ENCODE measurements around the gene PPP2R3C. TPM values are rescaled to one million over a fixed set of nuclear protein-coding genes. Genes with fewer than 3 reads are reported as not detected.
A peak's percentile ranks its signal among the peaks of the same experiment; 100 is the strongest.

Gene PPP2R3C
- total and polyA plus RNA-seq, 2 of the 13 experiments (the other 11 are each of a cell fraction or from before 2014, with no cell fraction given) = 63.4 to 102 TPM

- TF ChIP-seq ZNF274 (CRISPR knock-in tag; IDR thresholded peaks at IDR 0.05) = no peak
- 0 out of 2 replicates have a peak, but pooled peaks have one; percentile 64 for TF ChIP-seq ZNF276 (CRISPR knock-in tag; IDR thresholded peaks at IDR 0.05; ENCODE audit: low read depth)
- peak; percentile 45; the same call in 1 of the 2 replicates for TF ChIP-seq HDAC1 (CRISPR knock-in tag; IDR thresholded peaks at IDR 0.05)
- TF ChIP-seq ZMAT5 (CRISPR knock-in tag; IDR thresholded peaks at IDR 0.05; ENCODE audit: borderline replicate concordance, low read depth) = no peak
- TF ChIP-seq ELF3 (CRISPR knock-in tag; IDR thresholded peaks at IDR 0.05) = peak; percentile 24; the same call in 1 of the 2 replicates
- TF ChIP-seq LCORL (IDR thresholded peaks at IDR 0.05) = peak; percentile 83
- TF ChIP-seq LCORL (CRISPR knock-in tag; IDR thresholded peaks at IDR 0.05) = peak; percentile 51; the same call in 1 of the 2 replicates
- peak; percentile 63; the same call in 1 of the 2 replicates for TF ChIP-seq ZNF761 (CRISPR knock-in tag; conservative IDR thresholded peaks at IDR 0.05)
- TF ChIP-seq ZNF253 (CRISPR knock-in tag; IDR thresholded peaks at IDR 0.05; ENCODE audit: borderline replicate concordance) = no peak
- TF ChIP-seq ZNF501 (CRISPR knock-in tag; IDR thresholded peaks at IDR 0.05) = no peak
- peak; percentile 58 for TF ChIP-seq CREM (IDR thresholded peaks at IDR 0.05)
- no peak for TF ChIP-seq CREM (CRISPR knock-in tag; IDR thresholded peaks at IDR 0.05)
- peak; percentile 87 for TF ChIP-seq TBX3 (IDR thresholded peaks at IDR 0.05; ENCODE audit: borderline replicate concordance)
- no peak for TF ChIP-seq ZNF251 (CRISPR knock-in tag; IDR thresholded peaks at IDR 0.05)
- TF ChIP-seq ZNF639 (CRISPR knock-in tag; conservative IDR thresholded peaks at IDR 0.05) = no peak
- TF ChIP-seq XRCC5 (optimal IDR thresholded peaks at IDR 0.05; ENCODE audit: low read length) = peak; percentile 29
- TF ChIP-seq FOXP4 (CRISPR knock-in tag; IDR thresholded peaks at IDR 0.05) = peak; percentile 60
- no peak for TF ChIP-seq ZNF235 (CRISPR knock-in tag; IDR thresholded peaks at IDR 0.05; ENCODE audit: borderline replicate concordance)
- peak; percentile 49; the same call in 1 of the 2 replicates for TF ChIP-seq ZNF614 (CRISPR knock-in tag; IDR thresholded peaks at IDR 0.05; ENCODE audit: borderline replicate concordance)
- 0 out of 2 replicates have a peak, but pooled peaks have one; percentile 44 for TF ChIP-seq HMG20A (CRISPR knock-in tag; IDR thresholded peaks at IDR 0.05; ENCODE audit: borderline replicate concordance)
- TF ChIP-seq ZNF580 (CRISPR knock-in tag; IDR thresholded peaks at IDR 0.05; ENCODE audit: borderline replicate concordance, low read depth) = no peak
- no peak for TF ChIP-seq PLRG1 (conservative IDR thresholded peaks at IDR 0.05)
- TF ChIP-seq ZNF629 (CRISPR knock-in tag; conservative IDR thresholded peaks at IDR 0.05) = no peak
- TF ChIP-seq ZNF292 (CRISPR knock-in tag; IDR thresholded peaks at IDR 0.05; ENCODE audit: borderline replicate concordance, low read depth) = peak; percentile 69; the same call in 1 of the 2 replicates
Observed at GRCh38 chr14:35144029-35144428, 22.2 kb upstream of the PPP2R3C start (continued).
